Stimulated activated CD8-positive, alpha-beta memory T cell treated with anti-CD3 and anti-CD28 coated beads, Interleukin-12 subunit alpha, Interleukin-12 subunit beta, amount 100 ng/mL, for 24 hours (primary cell): ENCODE data around the gene RMI2.

ENCODE experiments used
- DNase-seq: peaks from one replicate; pipeline ENCODE4 v3.0.0-alpha.2; 2020; ENCODE audit errors: extremely low read depth

Gene RMI2

GRCh38 chr16:11309895-11310633 lies 35.2 kb upstream of the RMI2 start:
- DNase-seq: no peak

- no peak for DNase-seq
Observed at GRCh38 chr16:11310634-11310977, 34.7 kb upstream of the RMI2 start.

- no peak for DNase-seq
Observed at GRCh38 chr16:11310997-11311561, 34.2 kb upstream of the RMI2 start.

GRCh38 chr16:11312718-11313492 lies 32.4 kb upstream of the RMI2 start:
- no peak for DNase-seq

GRCh38 chr16:11313493-11314308 lies 31.6 kb upstream of the RMI2 start:
- DNase-seq: no peak

- DNase-seq: no peak
Observed at GRCh38 chr16:11314309-11314894, 30.9 kb upstream of the RMI2 start.

GRCh38 chr16:11315510-11315909 lies 29.7 kb upstream of the RMI2 start:
- no peak for DNase-seq

GRCh38 chr16:11316331-11317015 lies 28.8 kb upstream of the RMI2 start:
- no peak for DNase-seq

- no peak for DNase-seq
Observed at GRCh38 chr16:11318817-11319216, 26.4 kb upstream of the RMI2 start.

GRCh38 chr16:11319529-11320146 lies 25.6 kb upstream of the RMI2 start:
- DNase-seq: no peak

GRCh38 chr16:11320170-11320569 lies 25.1 kb upstream of the RMI2 start:
- no peak for DNase-seq

GRCh38 chr16:11321662-11322061 lies 23.6 kb upstream of the RMI2 start:
- no peak for DNase-seq

- DNase-seq: no peak
Observed at GRCh38 chr16:11322823-11323222, 22.4 kb upstream of the RMI2 start.

GRCh38 chr16:11323551-11324336 lies 21.5 kb upstream of the RMI2 start:
- no peak for DNase-seq

GRCh38 chr16:11325404-11326083 lies 19.7 kb upstream of the RMI2 start:
- no peak for DNase-seq

- DNase-seq: no peak
Observed at GRCh38 chr16:11326084-11326736, 19.0 kb upstream of the RMI2 start.

GRCh38 chr16:11326737-11327276 lies 18.5 kb upstream of the RMI2 start:
- DNase-seq: no peak
